NOMO-1 treated with DMSO at 0.1 percent for 48 hours (cell line): ENCODE data around the gene CYP8B1.

Source experiments
- DNase-seq: peaks from one replicate; lab custom pipeline; 2025; ENCODE audit not compliant: unreplicated experiment; lab: John Stamatoyannopoulos, UW

The CYP8B1 gene

GRCh38 chr3:42827654-42828053 is 48.0 kb downstream of the CYP8B1 start:
- DNase-seq = no peak

- DNase-seq = no peak
Measured at GRCh38 chr3:42827023-42827422, 48.7 kb downstream of the CYP8B1 start.

GRCh38 chr3:42826141-42826540 is 49.5 kb downstream of the CYP8B1 start:
- no peak for DNase-seq

GRCh38 chr3:42823351-42823750 is 52.3 kb downstream of the CYP8B1 start:
- no peak for DNase-seq

- DNase-seq = no peak
Measured at GRCh38 chr3:42822828-42823227, 52.9 kb downstream of the CYP8B1 start.
